GM10248 (cell line): ENCODE results near the gene NDUFB2.

Experiments used
- CTCF ChIA-PET: fragments of 300-600 bp; sonication (Branson Sonifier 250); formaldehyde crosslinking; extraction: SDS; loops from one replicate; lab custom pipeline; 2021; ENCODE audit warnings: antibody characterized with exemption; lab: Yijun Ruan, JAX
- POLR2A ChIA-PET: fragments of 350-650 bp; sonication (Branson Sonifier 250); formaldehyde crosslinking; extraction: SDS; loops from one replicate; lab custom pipeline; 2020; ENCODE audit warnings: antibody characterized with exemption; lab: Yijun Ruan, JAX
- DNase-seq: peaks from one replicate; pipeline ENCODE4 v3.0.0; 2012; ENCODE audit errors: extremely low spot score
- CTCF ChIP-seq: IDR thresholded peaks from 2 replicates; pipeline ENCODE4 v1.5.1; 2012; ENCODE audit warnings: mild to moderate bottlenecking, low read depth; ENCODE audit errors: extremely low read depth, missing control alignments, control extremely low read depth

The NDUFB2 gene

GRCh38 chr7:140714331-140715040 lies 18.0 kb downstream of the NDUFB2 start:
- ChIA-PET CTCF (interaction anchor here (2.3 to 2.5 kb wide), 2 partner anchors 12 to 15 kb away, joined by 5 to 11 read pairs; no protein-coding TSS in a partner anchor), POLR2A (no interaction called here)
- no peak for TF ChIP-seq CTCF
- no peak for DNase-seq

- POLR2A ChIA-PET, result no interaction called here
- CTCF ChIA-PET, result no interaction called here
- DNase-seq, result no peak
- TF ChIP-seq CTCF, result no peak
These were observed 23.2 kb downstream of the NDUFB2 start for GRCh38 chr7:140719721-140720120.

- TF ChIP-seq CTCF, result no peak
- no peak for DNase-seq
- CTCF ChIA-PET, result interaction anchor here (1.1 to 1.3 kb wide), 2 partner anchors 16 to 20 kb away, joined by 3 read pairs; no protein-coding TSS in a partner anchor
- POLR2A ChIA-PET, result no interaction called here
These were observed 25.7 kb downstream of the NDUFB2 start for GRCh38 chr7:140722254-140722653.

GRCh38 chr7:140723006-140723405 lies 26.5 kb downstream of the NDUFB2 start:
- CTCF ChIA-PET, result interaction anchor here (1.1 to 1.3 kb wide), 2 partner anchors 21 to 88 kb away, joined by 3 read pairs; no protein-coding TSS in a partner anchor
- no peak for DNase-seq
- TF ChIP-seq CTCF, result no peak
- POLR2A ChIA-PET, result no interaction called here

GRCh38 chr7:140723574-140723973 lies 27.1 kb downstream of the NDUFB2 start:
- no peak for TF ChIP-seq CTCF
- DNase-seq, result no peak

GRCh38 chr7:140724706-140725105 lies 28.2 kb downstream of the NDUFB2 start:
- ChIA-PET POLR2A (no interaction called here), CTCF (interaction anchor here (0.7 kb wide), 1 partner anchor 20 kb away, joined by 3 read pairs; no protein-coding TSS in a partner anchor)
- TF ChIP-seq CTCF, result no peak
- DNase-seq, result no peak

More at GRCh38 chr7:140723574-140723973, 27.1 kb downstream of the NDUFB2 start:
- ChIA-PET CTCF (interaction anchor here (1.1 kb wide), 1 partner anchor 88 kb away, joined by 3 read pairs; no protein-coding TSS in a partner anchor), POLR2A (no interaction called here)
